HuH-7.5 (cell line): ENCODE measurements around the gene PHLDA2.
"Not testable (repeated sequence)": the region's sequence is repeated elsewhere in the genome, so short reads cannot be mapped to it uniquely, and the experiment has no call there.

Experiments used
- DNase-seq: peaks from one replicate; pipeline ENCODE4 v3.0.0; 2011; ENCODE audit warnings: low spot score

PHLDA2 gene

GRCh38 chr11:2945031-2945756 is 16.0 kb upstream of the PHLDA2 start:
- DNase-seq: no peak

- DNase-seq: no peak
Measured at GRCh38 chr11:2944530-2944929, 15.3 kb upstream of the PHLDA2 start.

- DNase-seq: no peak
Measured at GRCh38 chr11:2943711-2944118, 14.5 kb upstream of the PHLDA2 start.

GRCh38 chr11:2942872-2943710 is 13.9 kb upstream of the PHLDA2 start:
- DNase-seq: no peak

- DNase-seq: no peak
Measured at GRCh38 chr11:2942447-2942846, 13.2 kb upstream of the PHLDA2 start.

GRCh38 chr11:2940921-2941821 is 12.0 kb upstream of the PHLDA2 start:
- DNase-seq: no peak

GRCh38 chr11:2940147-2940920 is 11.1 kb upstream of the PHLDA2 start:
- DNase-seq: no peak

GRCh38 chr11:2938458-2939418 is 9.5 kb upstream of the PHLDA2 start:
- DNase-seq: not testable (repeated sequence)

GRCh38 chr11:2937641-2938457 is 8.6 kb upstream of the PHLDA2 start:
- not testable (repeated sequence) for DNase-seq

GRCh38 chr11:2934611-2935239 is 5.5 kb upstream of the PHLDA2 start:
- DNase-seq: no peak

- DNase-seq: no peak
Measured at GRCh38 chr11:2934021-2934550, 4.9 kb upstream of the PHLDA2 start.

- DNase-seq: no peak
Measured at GRCh38 chr11:2933375-2934020, 4.3 kb upstream of the PHLDA2 start.

GRCh38 chr11:2932850-2933251 is 3.6 kb upstream of the PHLDA2 start:
- no peak for DNase-seq

GRCh38 chr11:2931771-2932738 is 2.8 kb upstream of the PHLDA2 start:
- no peak for DNase-seq

- no peak for DNase-seq
Measured at GRCh38 chr11:2931420-2931746, 2.2 kb upstream of the PHLDA2 start.

- peak; percentile 90 for DNase-seq
Measured at GRCh38 chr11:2930704-2931419, 1.6 kb upstream of the PHLDA2 start.
